GM19351 (cell line): Measurements from ENCODE around the gene PFN3.
"Not testable (repeated sequence)": the region's sequence is repeated elsewhere in the genome, so short reads cannot be mapped to it uniquely, and the experiment has no call there.

Experiments used
- ATAC-seq: cut with Tn5 transposase; IDR thresholded peaks from one replicate; pipeline ENCODE4 v1.9.1; 2021; ENCODE audit warnings: mild to moderate bottlenecking, moderate library complexity; ENCODE audit not compliant: unreplicated experiment

PFN3 gene

GRCh38 chr5:177425801-177426565, 25.5 kb upstream of the PFN3 start:
- ATAC-seq, result peak; percentile 72

- ATAC-seq, result no peak
Observed at GRCh38 chr5:177425196-177425800, 24.8 kb upstream of the PFN3 start.

GRCh38 chr5:177423671-177424070, 23.2 kb upstream of the PFN3 start:
- no peak for ATAC-seq

GRCh38 chr5:177421062-177421798, 20.8 kb upstream of the PFN3 start:
- ATAC-seq, result no peak

- not testable (repeated sequence) for ATAC-seq
Observed at GRCh38 chr5:177420472-177420871, 20.0 kb upstream of the PFN3 start.

- no peak for ATAC-seq
Observed at GRCh38 chr5:177419046-177419445, 18.6 kb upstream of the PFN3 start.

GRCh38 chr5:177417081-177417480, 16.6 kb upstream of the PFN3 start:
- not testable (repeated sequence) for ATAC-seq

- ATAC-seq, result no peak
Observed at GRCh38 chr5:177414481-177414880, 14.0 kb upstream of the PFN3 start.

- ATAC-seq, result peak; percentile 86
Observed at GRCh38 chr5:177412603-177413233, 12.3 kb upstream of the PFN3 start.

- ATAC-seq, result no peak
Observed at GRCh38 chr5:177410575-177410974, 10.1 kb upstream of the PFN3 start.

GRCh38 chr5:177409043-177409801, 8.8 kb upstream of the PFN3 start, which contains the start of gene F12:
Gene F12, minus strand, starts transcription at chr5:177409564. Its CDS starts 37 bp downstream, at chr5:177409527.
- ATAC-seq, result no peak

- ATAC-seq, result no peak
Observed at GRCh38 chr5:177405805-177406204, 5.3 kb upstream of the PFN3 start.

GRCh38 chr5:177405312-177405711, 4.9 kb upstream of the PFN3 start:
- no peak for ATAC-seq

- ATAC-seq, result no peak
Observed at GRCh38 chr5:177404641-177405179, 4.2 kb upstream of the PFN3 start.

- ATAC-seq, result peak; percentile 81
Observed at GRCh38 chr5:177403792-177404640, 3.6 kb upstream of the PFN3 start.

GRCh38 chr5:177403102-177403791, 2.8 kb upstream of the PFN3 start:
- peak; percentile 32 for ATAC-seq

- ATAC-seq, result no peak
Observed at GRCh38 chr5:177402271-177403043, 2.0 kb upstream of the PFN3 start.

GRCh38 chr5:177397875-177398390, 2.5 kb downstream of the PFN3 start:
- no peak for ATAC-seq
